Measurements from ENCODE around the gene PRIM2.
"Not testable (repeated sequence)": the region's sequence is repeated elsewhere in the genome, so short reads cannot be mapped to it uniquely, and the experiment has no call there.

PRIM2 gene

GRCh38 chr6:57358319-57358718, 40.9 kb downstream of the PRIM2 start:
- not testable (repeated sequence) for H3K4me1 ChIP-seq (ENCODE audit: insufficient read depth, insufficient read length); H3K36me3 ChIP-seq (ENCODE audit: insufficient read depth, insufficient read length, low read length); DNase-seq (ENCODE audit: low read depth, low spot score); H3K27me3 ChIP-seq (ENCODE audit: insufficient read depth, insufficient read length); H3K9me3 ChIP-seq (ENCODE audit: insufficient read depth, low read length); H3K9ac ChIP-seq (ENCODE audit: insufficient read length, low read depth); H3K4me3 ChIP-seq (ENCODE audit: insufficient read length, low read depth)

GRCh38 chr6:57359766-57360165, 42.3 kb downstream of the PRIM2 start:
- not testable (repeated sequence) for H3K4me1 ChIP-seq (ENCODE audit: insufficient read depth, insufficient read length); H3K9me3 ChIP-seq (ENCODE audit: insufficient read depth, low read length); H3K27me3 ChIP-seq (ENCODE audit: insufficient read depth, insufficient read length); H3K36me3 ChIP-seq (ENCODE audit: insufficient read depth, insufficient read length, low read length); H3K4me3 ChIP-seq (ENCODE audit: insufficient read length, low read depth); DNase-seq (ENCODE audit: low read depth, low spot score); H3K9ac ChIP-seq (ENCODE audit: insufficient read length, low read depth)

- not testable (repeated sequence) for H3K9ac ChIP-seq (ENCODE audit: insufficient read length, low read depth); DNase-seq (ENCODE audit: low read depth, low spot score)
Observed at GRCh38 chr6:57362340-57362739, 44.9 kb downstream of the PRIM2 start.

GRCh38 chr6:57365076-57365583, 47.7 kb downstream of the PRIM2 start:
- H3K9ac ChIP-seq (ENCODE audit: insufficient read length, low read depth) = not testable (repeated sequence)

More at GRCh38 chr6:57362340-57362739, 44.9 kb downstream of the PRIM2 start:
- H3K4me3 ChIP-seq (ENCODE audit: insufficient read length, low read depth); H3K27me3 ChIP-seq (ENCODE audit: insufficient read depth, insufficient read length); H3K9me3 ChIP-seq (ENCODE audit: insufficient read depth, low read length); H3K36me3 ChIP-seq (ENCODE audit: insufficient read depth, insufficient read length, low read length); H3K4me1 ChIP-seq (ENCODE audit: insufficient read depth, insufficient read length): not testable (repeated sequence)

GRCh38 chr6:57368965-57369731, 51.7 kb downstream of the PRIM2 start:
- H3K4me1 ChIP-seq (ENCODE audit: insufficient read depth, insufficient read length); H3K9me3 ChIP-seq (ENCODE audit: insufficient read depth, low read length); H3K9ac ChIP-seq (ENCODE audit: insufficient read length, low read depth); H3K36me3 ChIP-seq (ENCODE audit: insufficient read depth, insufficient read length, low read length); H3K27me3 ChIP-seq (ENCODE audit: insufficient read depth, insufficient read length); DNase-seq (ENCODE audit: low read depth, low spot score); H3K4me3 ChIP-seq (ENCODE audit: insufficient read length, low read depth): not testable (repeated sequence)

More at GRCh38 chr6:57365076-57365583, 47.7 kb downstream of the PRIM2 start:
- not testable (repeated sequence) for H3K4me3 ChIP-seq (ENCODE audit: insufficient read length, low read depth); H3K9me3 ChIP-seq (ENCODE audit: insufficient read depth, low read length); H3K4me1 ChIP-seq (ENCODE audit: insufficient read depth, insufficient read length); DNase-seq (ENCODE audit: low read depth, low spot score); H3K27me3 ChIP-seq (ENCODE audit: insufficient read depth, insufficient read length); H3K36me3 ChIP-seq (ENCODE audit: insufficient read depth, insufficient read length, low read length)

- not testable (repeated sequence) for H3K4me1 ChIP-seq (ENCODE audit: insufficient read depth, insufficient read length); H3K36me3 ChIP-seq (ENCODE audit: insufficient read depth, insufficient read length, low read length); H3K4me3 ChIP-seq (ENCODE audit: insufficient read length, low read depth); H3K9me3 ChIP-seq (ENCODE audit: insufficient read depth, low read length); H3K27me3 ChIP-seq (ENCODE audit: insufficient read depth, insufficient read length); DNase-seq (ENCODE audit: low read depth, low spot score); H3K9ac ChIP-seq (ENCODE audit: insufficient read length, low read depth)
Observed at GRCh38 chr6:57371779-57372178, 54.3 kb downstream of the PRIM2 start.

- DNase-seq (ENCODE audit: low read depth, low spot score); H3K4me3 ChIP-seq (ENCODE audit: insufficient read length, low read depth); H3K9ac ChIP-seq (ENCODE audit: insufficient read length, low read depth); H3K9me3 ChIP-seq (ENCODE audit: insufficient read depth, low read length); H3K36me3 ChIP-seq (ENCODE audit: insufficient read depth, insufficient read length, low read length); H3K4me1 ChIP-seq (ENCODE audit: insufficient read depth, insufficient read length); H3K27me3 ChIP-seq (ENCODE audit: insufficient read depth, insufficient read length): not testable (repeated sequence)
Observed at GRCh38 chr6:57374764-57375163, 57.3 kb downstream of the PRIM2 start.

- not testable (repeated sequence) for DNase-seq (ENCODE audit: low read depth, low spot score); H3K9ac ChIP-seq (ENCODE audit: insufficient read length, low read depth); H3K4me3 ChIP-seq (ENCODE audit: insufficient read length, low read depth); H3K27me3 ChIP-seq (ENCODE audit: insufficient read depth, insufficient read length); H3K36me3 ChIP-seq (ENCODE audit: insufficient read depth, insufficient read length, low read length); H3K9me3 ChIP-seq (ENCODE audit: insufficient read depth, low read length); H3K4me1 ChIP-seq (ENCODE audit: insufficient read depth, insufficient read length)
Observed at GRCh38 chr6:57376083-57376482, 58.7 kb downstream of the PRIM2 start.

GRCh38 chr6:57389038-57389592, 71.7 kb downstream of the PRIM2 start:
- H3K9ac ChIP-seq (ENCODE audit: insufficient read length, low read depth); H3K9me3 ChIP-seq (ENCODE audit: insufficient read depth, low read length); H3K4me1 ChIP-seq (ENCODE audit: insufficient read depth, insufficient read length); H3K27me3 ChIP-seq (ENCODE audit: insufficient read depth, insufficient read length); H3K36me3 ChIP-seq (ENCODE audit: insufficient read depth, insufficient read length, low read length); DNase-seq (ENCODE audit: low read depth, low spot score); H3K4me3 ChIP-seq (ENCODE audit: insufficient read length, low read depth): not testable (repeated sequence)

- not testable (repeated sequence) for H3K4me1 ChIP-seq (ENCODE audit: insufficient read depth, insufficient read length); H3K36me3 ChIP-seq (ENCODE audit: insufficient read depth, insufficient read length, low read length); H3K9me3 ChIP-seq (ENCODE audit: insufficient read depth, low read length); H3K9ac ChIP-seq (ENCODE audit: insufficient read length, low read depth); DNase-seq (ENCODE audit: low read depth, low spot score); H3K27me3 ChIP-seq (ENCODE audit: insufficient read depth, insufficient read length); H3K4me3 ChIP-seq (ENCODE audit: insufficient read length, low read depth)
Observed at GRCh38 chr6:57390818-57391217, 73.4 kb downstream of the PRIM2 start.

- not testable (repeated sequence) for H3K4me3 ChIP-seq (ENCODE audit: insufficient read length, low read depth); H3K36me3 ChIP-seq (ENCODE audit: insufficient read depth, insufficient read length, low read length); H3K9me3 ChIP-seq (ENCODE audit: insufficient read depth, low read length); H3K9ac ChIP-seq (ENCODE audit: insufficient read length, low read depth); H3K4me1 ChIP-seq (ENCODE audit: insufficient read depth, insufficient read length); DNase-seq (ENCODE audit: low read depth, low spot score); H3K27me3 ChIP-seq (ENCODE audit: insufficient read depth, insufficient read length)
Observed at GRCh38 chr6:57392047-57392446, 74.6 kb downstream of the PRIM2 start.

GRCh38 chr6:57419341-57419740, 101.9 kb downstream of the PRIM2 start:
- H3K36me3 ChIP-seq (ENCODE audit: insufficient read depth, insufficient read length, low read length); H3K4me3 ChIP-seq (ENCODE audit: insufficient read length, low read depth); H3K9ac ChIP-seq (ENCODE audit: insufficient read length, low read depth); H3K4me1 ChIP-seq (ENCODE audit: insufficient read depth, insufficient read length); H3K9me3 ChIP-seq (ENCODE audit: insufficient read depth, low read length); DNase-seq (ENCODE audit: low read depth, low spot score); H3K27me3 ChIP-seq (ENCODE audit: insufficient read depth, insufficient read length): not testable (repeated sequence)

All from NT2/D1 (cell line).